GM12891 (cell line): ENCODE data around the gene DOCK2.

Experiments
- POLR2A ChIP-seq: IDR thresholded peaks from 2 replicates; pipeline ENCODE4 v1.6.1; 2011; ENCODE audit warnings: low read depth, low read length, control low read depth
- POLR2AphosphoS5 ChIP-seq: IDR thresholded peaks from 2 replicates; pipeline ENCODE4 v1.6.1; 2011; ENCODE audit warnings: low read depth, low read length, control low read depth
- POU2F2 ChIP-seq: IDR thresholded peaks from 2 replicates; pipeline ENCODE4 v1.6.1; 2011; ENCODE audit warnings: low read depth, mild to moderate bottlenecking, control low read depth, low read length, moderate library complexity
- SPI1 ChIP-seq: IDR thresholded peaks from 2 replicates; pipeline ENCODE4 v1.6.1; 2011; ENCODE audit warnings: low read depth, low read length, control low read depth
- TAF1 ChIP-seq: IDR thresholded peaks from 2 replicates; pipeline ENCODE4 v1.6.1; 2011; ENCODE audit warnings: low read depth, low read length, control low read depth

DNA sequence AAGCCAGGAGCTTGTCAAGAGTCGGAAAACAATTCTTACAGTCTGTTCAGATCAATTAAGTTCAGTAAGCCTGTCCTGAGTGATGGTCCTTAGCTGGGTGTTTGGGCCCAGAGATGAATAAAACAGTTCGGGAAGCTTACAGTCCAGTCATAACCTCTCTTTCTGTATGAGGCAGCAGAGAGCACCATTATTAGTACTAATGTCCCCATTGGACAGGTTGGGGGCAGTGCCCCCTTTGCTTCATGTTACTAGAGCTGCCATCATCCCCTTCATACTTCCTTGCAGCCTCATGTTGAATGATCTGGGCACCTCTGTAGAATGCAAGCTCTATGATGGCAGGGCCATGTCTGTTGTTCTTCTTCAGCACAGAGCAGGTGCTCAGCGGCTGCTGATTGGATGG, 9.8 kb downstream of the DOCK2 start:
- TF ChIP-seq POLR2AphosphoS5 (no peak), POLR2A (no peak), TAF1 (no peak), SPI1 (no peak), POU2F2 (no peak)
